OCI-LY1 (cell line): Measurements from ENCODE around the gene PTGDS.

Experiments used
- CTCF ChIP-seq: fragments of 200-600 bp; sonication (generic), shearing (Covaris generic); IDR thresholded peaks from 2 replicates; pipeline ENCODE4 v1.5.1; 2017; ENCODE audit warnings: mild to moderate bottlenecking, antibody characterized with exemption, low read length, moderate library complexity, mixed read lengths
- EZH2 ChIP-seq: fragments of 200-600 bp; sonication (generic), shearing (Covaris generic); IDR thresholded peaks from 2 replicates; pipeline ENCODE4 v1.8.0; 2017; ENCODE audit warnings: borderline replicate concordance, mixed run types, mild to moderate bottlenecking, antibody characterized with exemption, low read length, moderate library complexity, mixed read lengths

GRCh38 chr9:136996361-136997292 lies 19.3 kb downstream of the PTGDS start, which contains the start of gene CLIC3:
- TF ChIP-seq CTCF, result no peak
- no peak for TF ChIP-seq EZH2
